ENCODE data around the gene ZBTB40. TPM values are rescaled to one million over a fixed set of nuclear protein-coding genes. Genes with fewer than 3 reads are reported as not detected.

ZBTB40 gene
- total and polyA plus RNA-seq, 10 of the 15 experiments (the other 5 are each of a cell fraction or from before 2014, with no cell fraction given) = 1.9 to 14.4 (median 9.0) TPM

DNA sequence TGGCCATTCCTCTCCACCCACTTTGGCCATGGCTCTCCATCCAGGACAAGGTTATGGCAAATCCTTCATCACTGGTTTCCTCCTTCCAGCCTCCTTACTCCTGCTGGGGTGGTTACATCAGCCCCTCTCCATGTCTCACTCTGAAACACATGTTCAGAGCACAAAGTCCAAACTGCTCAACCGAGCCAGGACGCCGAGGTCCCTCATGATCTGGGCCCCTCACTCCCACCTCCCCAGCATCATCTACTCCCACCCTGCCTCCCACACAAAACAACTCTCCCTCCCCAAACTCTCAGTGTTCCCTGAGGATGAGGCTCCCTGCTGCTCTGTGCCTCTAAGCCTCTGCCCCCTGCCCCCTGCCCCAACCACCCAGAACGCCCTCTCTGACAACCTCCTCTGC, 33.3 kb upstream of the ZBTB40 start:
- no TSS peak for BruUV-seq (replicated peaks)
- ChIA-PET SMC1A (ENCODE audit: uncharacterized antibody, unreplicated experiment) (no interaction called here), CTCF (interaction anchor here (2.5 to 7.7 kb wide), 3 partner anchors 12 to 285 kb away, joined by 6 to 77 read pairs (median 56); partner anchors contain the start of gene C1QC), RAD21 (ENCODE audit: unreplicated experiment) (no interaction called here), POLR2A (no interaction called here)
- no peak overlapping the region for H3K4me2 ChIP-seq (ENCODE audit: control insufficient read depth, insufficient read depth)
- DNase-seq (ENCODE audit: low read depth, low spot score) = no peak
- intact Hi-C loops (cut with micrococcal nuclease; ENCODE audit: unreplicated experiment) = no loop called here
- H3K4me3 ChIP-seq = no peak overlapping the region
- H3K4me1 ChIP-seq (ENCODE audit: control insufficient read depth, insufficient read depth, low read length) = peaks cover 8% of the 10 kb centered on the region
- in situ Hi-C loops (cut with MboI) = loop anchor here (5.0 to 10.0 kb wide), 3 partner anchors 229 to 414 kb away; partner anchors contain the start of gene CELA3A
- no peak overlapping the region for H2AFZ ChIP-seq (ENCODE audit: control insufficient read depth, low read depth, low read length)
- no peaks in the 10 kb centered on the region for H3K9me3 ChIP-seq (replicated peaks; ENCODE audit: control insufficient read depth, insufficient read depth, low read length)
- FAIRE-seq = no peak
- H4K20me1 ChIP-seq (ENCODE audit: control insufficient read depth, insufficient read depth) = no peaks in the 10 kb centered on the region
- no peaks in the 10 kb centered on the region for H3K27me3 ChIP-seq (replicated peaks in 1 of 2; ENCODE audit: control insufficient read depth in 2 of 2, insufficient read depth in 2 of 2, low read length in 1 of 2)
- H3K9ac ChIP-seq (ENCODE audit: control insufficient read depth, insufficient read depth, low read length) = no peak overlapping the region
- TF ChIP-seq IKZF2 (IDR thresholded peaks at IDR 0.05) (no peak), SMAD1 (IDR thresholded peaks at IDR 0.05; ENCODE audit: low read depth, partially characterized antibody) (no peak), DPF2 (IDR thresholded peaks at IDR 0.05) (no peak), PKNOX1 (IDR thresholded peaks at IDR 0.05) (no peak), NFYA (IDR thresholded peaks at IDR 0.05; ENCODE audit: borderline replicate concordance, low read depth, low read length) (no peak), ZNF217 (IDR thresholded peaks at IDR 0.05) (no peak), CREB1 (IDR thresholded peaks at IDR 0.05; ENCODE audit: low read depth) (no peak), RB1 (IDR thresholded peaks at IDR 0.05; ENCODE audit: borderline replicate concordance) (no peak), PAX5 (IDR thresholded peaks at IDR 0.05; ENCODE audit: borderline replicate concordance, low read depth, low read length) (no peak), BMI1 (IDR thresholded peaks at IDR 0.05; ENCODE audit: borderline replicate concordance) (no peak), ASH2L (IDR thresholded peaks at IDR 0.05; ENCODE audit: borderline replicate concordance, low read depth) (no peak), JUNB (IDR thresholded peaks at IDR 0.05) (no peak), HSF1 (IDR thresholded peaks at IDR 0.05; ENCODE audit: low read depth, low read length) (no peak)
- TF ChIP-seq, protein P1, sequence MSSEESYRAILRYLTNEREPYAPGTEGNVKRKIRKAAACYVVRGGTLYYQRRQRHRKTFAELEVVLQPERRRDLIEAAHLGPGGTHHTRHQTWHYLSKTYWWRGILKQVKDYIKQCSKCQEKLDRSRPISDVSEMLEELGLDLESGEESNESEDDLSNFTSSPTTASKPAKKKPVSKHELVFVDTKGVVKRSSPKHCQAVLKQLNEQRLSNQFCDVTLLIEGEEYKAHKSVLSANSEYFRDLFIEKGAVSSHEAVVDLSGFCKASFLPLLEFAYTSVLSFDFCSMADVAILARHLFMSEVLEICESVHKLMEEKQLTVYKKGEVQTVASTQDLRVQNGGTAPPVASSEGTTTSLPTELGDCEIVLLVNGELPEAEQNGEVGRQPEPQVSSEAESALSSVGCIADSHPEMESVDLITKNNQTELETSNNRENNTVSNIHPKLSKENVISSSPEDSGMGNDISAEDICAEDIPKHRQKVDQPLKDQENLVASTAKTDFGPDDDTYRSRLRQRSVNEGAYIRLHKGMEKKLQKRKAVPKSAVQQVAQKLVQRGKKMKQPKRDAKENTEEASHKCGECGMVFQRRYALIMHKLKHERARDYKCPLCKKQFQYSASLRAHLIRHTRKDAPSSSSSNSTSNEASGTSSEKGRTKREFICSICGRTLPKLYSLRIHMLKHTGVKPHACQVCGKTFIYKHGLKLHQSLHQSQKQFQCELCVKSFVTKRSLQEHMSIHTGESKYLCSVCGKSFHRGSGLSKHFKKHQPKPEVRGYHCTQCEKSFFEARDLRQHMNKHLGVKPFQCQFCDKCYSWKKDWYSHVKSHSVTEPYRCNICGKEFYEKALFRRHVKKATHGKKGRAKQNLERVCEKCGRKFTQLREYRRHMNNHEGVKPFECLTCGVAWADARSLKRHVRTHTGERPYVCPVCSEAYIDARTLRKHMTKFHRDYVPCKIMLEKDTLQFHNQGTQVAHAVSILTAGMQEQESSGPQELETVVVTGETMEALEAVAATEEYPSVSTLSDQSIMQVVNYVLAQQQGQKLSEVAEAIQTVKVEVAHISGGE (CRISPR knock-in tag; IDR thresholded peaks at IDR 0.05) = no peak
- TF ChIP-seq, protein P2, sequence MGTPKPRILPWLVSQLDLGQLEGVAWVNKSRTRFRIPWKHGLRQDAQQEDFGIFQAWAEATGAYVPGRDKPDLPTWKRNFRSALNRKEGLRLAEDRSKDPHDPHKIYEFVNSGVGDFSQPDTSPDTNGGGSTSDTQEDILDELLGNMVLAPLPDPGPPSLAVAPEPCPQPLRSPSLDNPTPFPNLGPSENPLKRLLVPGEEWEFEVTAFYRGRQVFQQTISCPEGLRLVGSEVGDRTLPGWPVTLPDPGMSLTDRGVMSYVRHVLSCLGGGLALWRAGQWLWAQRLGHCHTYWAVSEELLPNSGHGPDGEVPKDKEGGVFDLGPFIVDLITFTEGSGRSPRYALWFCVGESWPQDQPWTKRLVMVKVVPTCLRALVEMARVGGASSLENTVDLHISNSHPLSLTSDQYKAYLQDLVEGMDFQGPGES (IDR thresholded peaks at IDR 0.05) = no peak
- TF ChIP-seq, protein P3, sequence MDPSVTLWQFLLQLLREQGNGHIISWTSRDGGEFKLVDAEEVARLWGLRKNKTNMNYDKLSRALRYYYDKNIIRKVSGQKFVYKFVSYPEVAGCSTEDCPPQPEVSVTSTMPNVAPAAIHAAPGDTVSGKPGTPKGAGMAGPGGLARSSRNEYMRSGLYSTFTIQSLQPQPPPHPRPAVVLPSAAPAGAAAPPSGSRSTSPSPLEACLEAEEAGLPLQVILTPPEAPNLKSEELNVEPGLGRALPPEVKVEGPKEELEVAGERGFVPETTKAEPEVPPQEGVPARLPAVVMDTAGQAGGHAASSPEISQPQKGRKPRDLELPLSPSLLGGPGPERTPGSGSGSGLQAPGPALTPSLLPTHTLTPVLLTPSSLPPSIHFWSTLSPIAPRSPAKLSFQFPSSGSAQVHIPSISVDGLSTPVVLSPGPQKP (IDR thresholded peaks at IDR 0.05; ENCODE audit: low read depth, low read length) = no peak
- H3K79me2 ChIP-seq (ENCODE audit: control insufficient read depth, insufficient read depth, low read length) = no peaks in the 10 kb centered on the region
- H3K27ac ChIP-seq (ENCODE audit: control insufficient read depth, insufficient read depth) = no peak overlapping the region
- WGBS (ENCODE audit: insufficient coverage, insufficient replicate concordance, low lambda C conversion rate, missing lambda C conversion rate) = 49% methylated on average over 4 of the region's 4 CpGs
- no peaks in the 10 kb centered on the region for H3K36me3 ChIP-seq (ENCODE audit: control insufficient read depth in 2 of 2, insufficient read depth in 2 of 2, low read length in 1 of 2)
- no peak for ATAC-seq

Data from GM12878 (cell line).